GM23248 (cell line): ENCODE measurements around the gene DLEU7. TPM values are rescaled to one million over a fixed set of nuclear protein-coding genes. Genes with fewer than 3 reads are reported as not detected.

Source experiments
- DNase-seq: peaks from one replicate; pipeline ENCODE4 v3.0.0-alpha.2; 2015
- H2AFZ ChIP-seq: fragments of 200-600 bp; sonication (generic); 2 replicates; pipeline ENCODE4 v1.6.1; 2016; ENCODE audit warnings: antibody characterized with exemption
- H3F3A ChIP-seq: fragments of 200-600 bp; sonication (generic); 2 replicates; pipeline ENCODE4 v1.6.1; 2016; ENCODE audit warnings: mild to moderate bottlenecking, antibody characterized with exemption, mixed run types; ENCODE audit not compliant: insufficient read depth
- H3K27ac ChIP-seq: fragments of 200-600 bp; sonication (generic); 2 replicates; pipeline ENCODE4 v1.5.1; 2016; ENCODE audit warnings: mild to moderate bottlenecking
- H3K27me3 ChIP-seq: fragments of 200-600 bp; sonication (generic); replicated peaks from 2 replicates; pipeline ENCODE4 v1.6.1; 2016; ENCODE audit warnings: mild to moderate bottlenecking; ENCODE audit not compliant: insufficient read depth
- H3K36me3 ChIP-seq: fragments of 200-600 bp; sonication (generic); 2 replicates; pipeline ENCODE4 v1.6.1; 2016; ENCODE audit warnings: low read depth, mild to moderate bottlenecking
- H3K4me1 ChIP-seq: fragments of 200-600 bp; sonication (generic); 2 replicates; pipeline ENCODE4 v1.6.1; 2016; ENCODE audit warnings: mild to moderate bottlenecking; ENCODE audit not compliant: insufficient read depth
- H3K4me2 ChIP-seq: fragments of 200-600 bp; sonication (generic); one replicate; pipeline ENCODE4 v1.6.1; 2016; ENCODE audit warnings: mild to moderate bottlenecking; ENCODE audit not compliant: unreplicated experiment
- H3K4me3 ChIP-seq: fragments of 200-600 bp; sonication (generic); 2 replicates; pipeline ENCODE4 v1.5.1; 2016; ENCODE audit warnings: mild to moderate bottlenecking
- H3K79me2 ChIP-seq: fragments of 200-600 bp; sonication (generic); 2 replicates; pipeline ENCODE4 v1.6.1; 2016; ENCODE audit warnings: mild to moderate bottlenecking; ENCODE audit not compliant: insufficient read depth
- H3K9ac ChIP-seq: fragments of 200-600 bp; sonication (generic); 2 replicates; pipeline ENCODE4 v1.6.1; 2016; ENCODE audit warnings: mild to moderate bottlenecking
- H3K9me2 ChIP-seq: fragments of 200-600 bp; sonication (generic); 2 replicates; pipeline ENCODE4 v1.6.1; 2016; ENCODE audit warnings: mixed run types, mild to moderate bottlenecking, moderate library complexity; ENCODE audit not compliant: insufficient read depth
- H3K9me3 ChIP-seq: fragments of 200-600 bp; sonication (generic); one replicate; pipeline ENCODE4 v1.6.1; 2017; ENCODE audit warnings: low read depth
- H4K20me1 ChIP-seq: fragments of 200-600 bp; sonication (generic); 2 replicates; pipeline ENCODE4 v1.6.0; 2016; ENCODE audit not compliant: insufficient read depth
- EZH2 ChIP-seq: fragments of 200-600 bp; sonication (generic); IDR thresholded peaks from 2 replicates; pipeline ENCODE4 v1.6.1; 2018; ENCODE audit warnings: antibody characterized with exemption, mild to moderate bottlenecking; ENCODE audit not compliant: insufficient read depth, poor library complexity, severe bottlenecking
- EZH2phosphoT487 ChIP-seq: fragments of 200-600 bp; sonication (generic); IDR thresholded peaks from 2 replicates; pipeline ENCODE4 v1.6.1; 2018; ENCODE audit warnings: antibody characterized with exemption, moderate library complexity, mild to moderate bottlenecking, low read depth; ENCODE audit not compliant: insufficient read depth
- WGBS, 2 experiments: methylation state at CpG; one replicate each; pipeline ENCODE4 v1.1.6; 2015 to 2017; ENCODE audit warnings: low lambda C conversion rate in 2 of 2, low coverage in 1 of 2; ENCODE audit errors: missing lambda C conversion rate in 2 of 2; 5-methylcytosine and 5-hydroxymethylcytosine counted together
- in situ Hi-C: fragments of 300-500 bp; cut with MboI; formaldehyde crosslinking; loops from 2 replicates; pipeline ENCODE4 v1.15.0; 2020
- polyA plus RNA-seq: library from polyadenylated mRNA; unstranded; fragments of >200 nt; fragmentation: Nextera tagmentation; extraction: Ambion mirVana; gene quantifications from 2 replicates; pipeline ENCODE4 v1.2.1, GENCODE V29; 2016
- total RNA-seq: library from RNA; depleted of rRNA; stranded (reverse); fragments of >200 nt; shearing (Covaris generic); gene quantifications from 2 replicates; pipeline ENCODE4 v1.2.3, GENCODE V29; 2014

DLEU7 gene
- total and polyA plus RNA-seq, 2 experiments from 2014 or later = not detected

GRCh38 chr13:50838701-50839100 lies 4.8 kb downstream of the DLEU7 start:
- no peaks in the 10 kb centered on the region for H3K79me2 ChIP-seq
- no peak overlapping the region for H3K4me3 ChIP-seq
- H3K4me2 ChIP-seq = peak overlapping the region; percentile 20
- no peak overlapping the region for H3K9ac ChIP-seq
- in situ Hi-C loops = no loop called here
- no peaks in the 10 kb centered on the region for H4K20me1 ChIP-seq
- peaks cover 26% of the 10 kb centered on the region for H3K27me3 ChIP-seq
- 35 to 38% methylated on average over 8 of the region's 8 CpGs for WGBS, 2 experiments
- H3F3A ChIP-seq = 0 out of 2 replicates have a peak, but pooled peaks cover 7% of the 10 kb centered on the region
- DNase-seq = peak; percentile 46
- H2AFZ ChIP-seq = 0 out of 2 replicates have a peak overlapping the region, but pooled peaks have one; percentile 24
- H3K4me1 ChIP-seq = no peaks in the 10 kb centered on the region
- no peaks in the 10 kb centered on the region for H3K9me3 ChIP-seq
- no peaks in the 10 kb centered on the region for H3K9me2 ChIP-seq
- H3K36me3 ChIP-seq = no peaks in the 10 kb centered on the region
- no peak overlapping the region for H3K27ac ChIP-seq
- TF ChIP-seq EZH2 = no peak
- no peak for TF ChIP-seq EZH2phosphoT487

GRCh38 chr13:50838031-50838430 lies 5.5 kb downstream of the DLEU7 start:
- Histone ChIP-seq H3K79me2 (no peaks in the 10 kb centered on the region), H3K4me1 (no peaks in the 10 kb centered on the region), H3K9ac (no peak overlapping the region), H3K4me2 (peak overlapping the region; percentile 20), H3K4me3 (no peak overlapping the region), H3K9me3 (no peaks in the 10 kb centered on the region), H2AFZ (no peak overlapping the region), H3K9me2 (no peaks in the 10 kb centered on the region), H3K27ac (no peak overlapping the region), H3K36me3 (no peaks in the 10 kb centered on the region), H4K20me1 (no peaks in the 10 kb centered on the region), H3K27me3 (peaks cover 25% of the 10 kb centered on the region), H3F3A (0 out of 2 replicates have a peak, but pooled peaks cover 7% of the 10 kb centered on the region)
- WGBS, 2 experiments = 5 to 13% methylated on average over 5 of the region's 5 CpGs
- in situ Hi-C loops = no loop called here
- DNase-seq = peak; percentile 56
- no peak for TF ChIP-seq EZH2phosphoT487
- no peak for TF ChIP-seq EZH2

GRCh38 chr13:50831512-50831911 lies 12.0 kb downstream of the DLEU7 start:
- no peak overlapping the region for H2AFZ ChIP-seq
- no peaks in the 10 kb centered on the region for H3K9me3 ChIP-seq
- H3K4me2 ChIP-seq = no peak overlapping the region
- H3F3A ChIP-seq = no peaks in the 10 kb centered on the region
- H3K36me3 ChIP-seq = no peaks in the 10 kb centered on the region
- H3K4me3 ChIP-seq = no peak overlapping the region
- in situ Hi-C loops = no loop called here
- H3K9ac ChIP-seq = no peak overlapping the region
- WGBS, 2 experiments = 65 to 75% methylated on average over 4 of the region's 4 CpGs
- no peaks in the 10 kb centered on the region for H3K79me2 ChIP-seq
- no peak overlapping the region for H3K27ac ChIP-seq
- TF ChIP-seq EZH2 (no peak), EZH2phosphoT487 (no peak)
- no peaks in the 10 kb centered on the region for H3K9me2 ChIP-seq
- H3K4me1 ChIP-seq = no peaks in the 10 kb centered on the region
- no peaks in the 10 kb centered on the region for H4K20me1 ChIP-seq
- no peak for DNase-seq
- no peaks in the 10 kb centered on the region for H3K27me3 ChIP-seq

GRCh38 chr13:50829896-50830295 lies 13.6 kb downstream of the DLEU7 start:
- Histone ChIP-seq H3F3A (no peaks in the 10 kb centered on the region), H3K9me3 (no peaks in the 10 kb centered on the region), H3K36me3 (no peaks in the 10 kb centered on the region), H3K4me1 (no peaks in the 10 kb centered on the region), H3K4me2 (no peak overlapping the region), H3K9me2 (no peaks in the 10 kb centered on the region), H3K4me3 (no peak overlapping the region), H3K79me2 (no peaks in the 10 kb centered on the region), H3K9ac (no peak overlapping the region), H3K27me3 (no peaks in the 10 kb centered on the region), H2AFZ (no peak overlapping the region), H4K20me1 (no peaks in the 10 kb centered on the region), H3K27ac (no peak overlapping the region)
- TF ChIP-seq EZH2 (no peak), EZH2phosphoT487 (no peak)
- peak; percentile 75 for DNase-seq
- WGBS, 2 experiments = 9 to 16% methylated on average over 2 of the region's 2 CpGs
- in situ Hi-C loops = loop anchor here (10.0 kb wide), 1 partner anchor 235 kb away; no protein-coding TSS in a partner anchor

GRCh38 chr13:50829226-50829625 lies 14.3 kb downstream of the DLEU7 start:
- no peak overlapping the region for H3K4me3 ChIP-seq
- no peak for DNase-seq
- H3K9me2 ChIP-seq = no peaks in the 10 kb centered on the region
- H3K4me2 ChIP-seq = no peak overlapping the region
- no peaks in the 10 kb centered on the region for H3K79me2 ChIP-seq
- H3K4me1 ChIP-seq = no peaks in the 10 kb centered on the region
- no peak overlapping the region for H3K9ac ChIP-seq
- 52 to 56% methylated on average over 3 of the region's 3 CpGs for WGBS, 2 experiments
- TF ChIP-seq EZH2 (no peak), EZH2phosphoT487 (no peak)
- H2AFZ ChIP-seq = no peak overlapping the region
- no peak overlapping the region for H3K27ac ChIP-seq
- H4K20me1 ChIP-seq = no peaks in the 10 kb centered on the region
- no peaks in the 10 kb centered on the region for H3K9me3 ChIP-seq
- H3K36me3 ChIP-seq = no peaks in the 10 kb centered on the region
- in situ Hi-C loops = loop anchor here (10.0 kb wide), 1 partner anchor 236 kb away; no protein-coding TSS in a partner anchor
- no peaks in the 10 kb centered on the region for H3K27me3 ChIP-seq
- no peaks in the 10 kb centered on the region for H3F3A ChIP-seq
